Measurements from ENCODE around the gene IZUMO4.

The IZUMO4 gene

DNA sequence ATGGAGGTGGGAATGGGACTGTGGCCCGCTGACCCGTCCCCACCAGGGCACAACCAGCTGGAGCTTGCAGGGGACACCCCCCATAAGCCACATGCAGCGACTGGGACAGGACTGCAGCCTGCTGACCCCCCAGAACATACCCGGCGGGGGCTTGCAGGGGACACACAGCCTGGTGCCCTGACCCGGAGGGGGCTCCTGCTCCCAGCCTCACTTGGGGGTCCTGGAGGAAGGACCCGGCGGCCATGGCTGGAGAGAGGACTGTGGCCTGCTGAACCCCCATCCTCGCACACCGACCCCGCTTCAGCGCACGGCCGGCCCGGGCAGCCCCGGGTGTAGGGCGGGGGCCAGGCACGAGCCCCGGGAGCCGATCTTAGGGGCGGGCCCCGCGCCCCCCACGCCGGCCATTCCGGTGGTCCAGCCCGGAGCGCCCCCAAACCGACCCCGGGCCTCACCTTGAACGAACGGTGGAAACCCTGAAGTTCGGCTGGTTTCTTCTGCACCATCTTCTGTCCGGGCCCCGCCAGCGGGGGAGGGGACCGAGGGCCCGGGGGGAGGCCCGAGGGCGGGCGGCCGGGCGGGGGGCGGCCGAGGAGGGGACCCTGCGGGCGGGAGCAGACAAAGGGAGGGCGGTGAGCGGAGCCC lies 46.2 kb upstream of the IZUMO4 start:
- H3K27ac ChIP-seq: peak overlapping the region; percentile 91
- TF ChIP-seq, protein P1, sequence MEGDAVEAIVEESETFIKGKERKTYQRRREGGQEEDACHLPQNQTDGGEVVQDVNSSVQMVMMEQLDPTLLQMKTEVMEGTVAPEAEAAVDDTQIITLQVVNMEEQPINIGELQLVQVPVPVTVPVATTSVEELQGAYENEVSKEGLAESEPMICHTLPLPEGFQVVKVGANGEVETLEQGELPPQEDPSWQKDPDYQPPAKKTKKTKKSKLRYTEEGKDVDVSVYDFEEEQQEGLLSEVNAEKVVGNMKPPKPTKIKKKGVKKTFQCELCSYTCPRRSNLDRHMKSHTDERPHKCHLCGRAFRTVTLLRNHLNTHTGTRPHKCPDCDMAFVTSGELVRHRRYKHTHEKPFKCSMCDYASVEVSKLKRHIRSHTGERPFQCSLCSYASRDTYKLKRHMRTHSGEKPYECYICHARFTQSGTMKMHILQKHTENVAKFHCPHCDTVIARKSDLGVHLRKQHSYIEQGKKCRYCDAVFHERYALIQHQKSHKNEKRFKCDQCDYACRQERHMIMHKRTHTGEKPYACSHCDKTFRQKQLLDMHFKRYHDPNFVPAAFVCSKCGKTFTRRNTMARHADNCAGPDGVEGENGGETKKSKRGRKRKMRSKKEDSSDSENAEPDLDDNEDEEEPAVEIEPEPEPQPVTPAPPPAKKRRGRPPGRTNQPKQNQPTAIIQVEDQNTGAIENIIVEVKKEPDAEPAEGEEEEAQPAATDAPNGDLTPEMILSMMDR (conservative IDR thresholded peaks at IDR 0.05): no peak

DNA sequence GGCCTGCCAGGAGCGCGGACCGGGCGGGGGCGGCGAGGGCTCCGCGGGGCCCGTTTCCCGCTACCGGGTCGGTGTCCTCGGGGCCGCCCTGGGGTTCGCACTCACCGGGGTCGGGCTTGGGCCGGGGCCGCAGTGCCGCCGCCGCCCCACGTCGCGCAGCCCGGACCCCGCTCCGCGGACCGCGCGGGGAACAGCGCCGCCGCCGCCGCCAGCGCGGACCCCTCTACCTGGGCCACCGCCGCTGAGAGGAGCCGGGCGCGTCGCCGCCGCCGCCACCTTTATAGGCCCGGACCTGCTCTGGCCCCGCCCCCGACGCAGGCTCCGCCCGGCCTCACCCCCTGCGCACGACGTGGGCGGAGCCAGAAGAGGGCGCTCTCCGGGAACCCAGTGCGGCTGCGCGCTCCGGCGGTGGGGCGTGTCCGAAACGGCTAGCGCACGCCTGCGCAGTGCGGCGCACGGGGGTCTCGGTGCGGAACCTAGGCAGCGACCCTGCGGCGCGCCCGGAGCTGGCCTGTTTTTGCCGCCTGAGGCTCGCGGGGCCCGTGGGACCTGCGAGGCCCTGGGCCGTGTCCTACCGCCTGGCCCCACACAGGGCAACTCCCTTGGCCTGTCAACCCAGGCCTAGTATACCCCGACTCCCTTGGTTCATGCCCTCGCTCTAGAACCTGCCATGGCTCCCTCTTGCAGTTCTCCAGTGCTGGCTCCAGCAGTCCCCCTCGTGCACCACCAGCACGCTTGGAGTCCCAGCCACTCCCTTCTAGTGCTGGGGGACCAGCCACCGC lies 45.5 kb upstream of the IZUMO4 start, which contains the start of gene MKNK2:
Gene MKNK2 (minus strand): TSS at position 254 of the 782 bp plus-strand sequence. CDS start 393 bp downstream, outside the sequence.
- peak within 1 kb of the TSS; percentile 91 for H3K27ac ChIP-seq
- TF ChIP-seq, protein P1 (conservative IDR thresholded peaks at IDR 0.05): peak; percentile 60

DNA sequence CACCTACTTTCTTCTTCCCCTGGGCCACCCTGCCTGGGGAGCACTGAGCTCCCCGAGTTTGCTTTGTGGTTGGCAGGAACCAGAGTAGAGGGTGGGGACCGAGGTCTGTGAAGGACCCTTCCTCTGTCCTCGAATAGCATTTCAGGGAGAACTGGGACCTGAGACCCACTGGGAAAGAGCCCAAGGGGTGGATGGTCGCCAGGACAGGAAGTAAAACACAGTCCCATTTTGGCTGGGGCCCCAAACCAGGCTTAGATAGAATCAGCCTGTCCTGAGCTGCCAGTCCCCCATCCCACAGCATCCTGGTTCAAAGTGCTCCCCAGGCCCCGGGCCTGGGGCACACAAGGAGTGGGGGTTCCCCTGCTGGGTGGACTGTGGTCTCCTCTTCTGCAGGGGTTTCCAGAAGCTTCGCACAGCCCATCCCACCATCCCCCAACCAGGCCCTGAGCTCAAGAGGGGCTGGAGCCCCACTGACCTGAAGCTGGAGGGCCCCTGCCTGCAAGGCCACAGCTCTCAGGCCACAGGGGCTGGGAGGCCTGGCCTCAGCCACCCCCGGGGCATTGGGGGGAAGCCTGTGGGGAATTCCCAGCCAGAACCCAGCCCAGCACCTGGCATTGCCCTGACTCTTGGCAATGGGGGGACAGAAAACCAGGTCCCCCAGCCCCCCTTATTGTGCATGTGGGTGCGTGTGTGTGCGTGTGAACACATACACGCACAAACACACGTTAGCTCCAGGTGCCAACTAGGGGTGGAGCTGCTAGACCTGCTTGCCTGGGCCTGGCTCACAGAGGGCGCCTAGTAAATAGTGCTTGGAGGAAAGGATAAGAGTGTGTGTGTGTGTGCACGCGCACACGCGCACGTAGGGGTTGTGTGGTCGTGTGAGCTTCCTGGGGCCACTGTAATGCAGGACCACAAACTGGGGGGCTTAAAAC lies 44.7 kb upstream of the IZUMO4 start:
- TF ChIP-seq, protein P1 (conservative IDR thresholded peaks at IDR 0.05): no peak

DNA sequence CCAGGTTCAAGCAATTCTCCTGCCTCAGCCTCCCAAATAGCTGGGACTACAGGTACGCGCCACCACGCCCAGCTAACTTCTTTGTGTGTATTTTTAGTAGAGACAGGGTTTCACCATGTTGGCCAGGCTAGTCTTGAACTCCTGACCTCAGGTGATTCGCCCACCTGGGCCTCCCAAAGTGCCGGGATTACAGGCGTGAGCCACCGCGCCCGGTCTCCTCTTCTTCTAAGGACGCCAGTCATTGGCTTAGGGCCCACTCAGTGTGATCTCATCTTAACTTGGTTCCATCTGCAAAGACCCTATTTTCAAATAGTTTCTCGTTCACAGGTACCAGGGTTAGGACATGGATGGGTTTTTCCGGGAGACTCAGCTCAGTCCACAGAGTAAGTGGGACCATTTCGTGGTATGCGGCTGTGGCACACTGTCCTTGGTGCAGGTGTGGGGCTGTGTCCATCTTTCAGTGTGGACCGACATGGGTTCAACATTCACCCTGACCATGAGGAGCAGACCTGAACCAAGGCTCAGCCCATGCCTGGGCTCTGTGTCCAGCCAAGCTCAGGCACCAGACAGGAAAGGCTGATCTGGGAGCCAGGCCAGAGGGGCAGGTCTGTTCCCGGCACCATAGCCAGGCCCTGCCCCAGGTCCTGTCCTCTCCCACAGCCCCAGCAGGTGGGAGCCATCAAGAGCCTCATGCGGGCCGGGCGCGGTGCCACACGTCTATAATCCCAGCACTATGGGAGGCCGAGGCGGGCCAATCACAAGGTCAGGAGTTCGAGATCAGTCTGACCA lies 42.9 kb upstream of the IZUMO4 start:
- 0 out of 2 replicates have a peak overlapping the region, but pooled peaks have one; percentile 2 for H3K27ac ChIP-seq
- TF ChIP-seq, protein P1 (conservative IDR thresholded peaks at IDR 0.05): no peak

More for the DNA sequence above, 44.7 kb upstream of the IZUMO4 start:
- peak overlapping the region; percentile 91 for H3K27ac ChIP-seq

DNA sequence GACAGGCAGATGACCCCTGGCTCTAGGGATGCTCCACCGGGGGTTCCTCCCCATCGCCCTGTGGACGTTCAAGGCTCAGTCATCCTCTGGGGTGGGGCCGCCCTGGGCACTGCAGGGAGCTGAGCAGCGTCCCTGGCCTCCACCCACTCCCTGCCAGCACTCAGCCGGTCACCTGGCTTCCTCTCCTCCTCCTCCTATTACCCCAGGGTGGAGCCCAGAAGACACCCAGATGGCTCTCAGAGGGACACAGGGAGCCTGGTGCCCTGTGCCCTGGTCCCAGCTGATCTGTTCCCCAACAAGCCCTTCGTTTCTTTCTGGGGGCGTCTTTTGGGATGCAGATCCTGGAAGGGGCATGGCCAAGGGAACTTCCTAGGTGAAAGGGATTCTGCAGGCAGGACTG lies 42.0 kb upstream of the IZUMO4 start:
- H3K27ac ChIP-seq: no peak overlapping the region
- TF ChIP-seq, protein P1 (conservative IDR thresholded peaks at IDR 0.05): no peak

DNA sequence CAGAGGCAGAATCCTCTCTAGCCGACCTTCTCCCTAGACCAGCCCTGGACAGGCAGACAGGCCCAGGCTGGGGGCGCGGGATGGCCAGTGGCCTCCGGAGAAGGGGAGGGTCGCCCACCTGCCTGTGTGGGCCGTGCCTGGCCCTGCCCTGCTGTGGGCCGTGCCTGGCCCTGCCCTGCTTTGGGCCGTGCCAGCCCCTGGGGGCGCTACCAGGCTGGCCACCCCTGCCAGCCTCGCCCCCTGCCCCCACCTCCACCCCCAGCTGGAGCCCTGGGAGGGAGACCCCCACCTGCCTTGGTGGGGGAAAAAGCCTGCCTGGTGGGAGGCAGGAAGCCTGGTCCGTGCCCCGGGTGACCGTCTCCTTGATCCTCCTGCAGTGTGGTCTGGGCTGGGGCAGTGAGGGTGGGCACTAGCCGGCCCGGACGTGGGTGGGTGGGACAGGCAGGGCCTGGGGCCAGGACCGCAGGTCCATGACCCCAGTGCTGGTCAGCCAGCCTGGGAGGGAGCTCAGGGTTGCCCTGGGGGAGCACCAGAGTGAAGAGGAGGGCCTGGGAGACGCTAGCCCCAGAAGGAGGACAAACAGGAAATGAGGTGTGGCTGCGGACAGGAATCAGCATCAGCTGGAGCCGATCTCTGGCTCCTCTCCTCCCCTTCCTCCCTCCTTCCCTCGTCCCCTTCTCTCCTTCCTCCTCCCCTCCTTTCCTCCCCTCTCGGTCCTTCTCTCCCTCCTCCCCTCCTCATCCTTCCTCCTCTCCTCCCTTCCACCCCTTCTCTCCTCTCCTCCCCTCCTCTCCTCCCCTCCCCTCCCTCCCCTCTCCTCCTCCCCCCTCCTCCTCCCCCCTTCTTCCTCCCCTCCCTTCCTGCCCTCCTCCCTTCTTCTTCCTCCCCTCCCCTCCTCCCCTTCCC lies 40.5 kb upstream of the IZUMO4 start:
- TF ChIP-seq, protein P1 (conservative IDR thresholded peaks at IDR 0.05): no peak
- peak overlapping the region; percentile 74 for H3K27ac ChIP-seq
